Measurements from ENCODE around the gene LKAAEAR1. TPM values are rescaled to one million over a fixed set of nuclear protein-coding genes. Genes with fewer than 3 reads are reported as not detected.

LKAAEAR1 gene
- total and polyA plus RNA-seq, 2 of the 13 experiments (the other 11 are each of a cell fraction or from before 2014, with no cell fraction given) = not detected

- TF ChIP-seq ZNF704 (CRISPR knock-in tag; IDR thresholded peaks at IDR 0.05; ENCODE audit: borderline replicate concordance) (0 out of 2 replicates have a peak, but pooled peaks have one; percentile 11), THAP11 (CRISPR knock-in tag; IDR thresholded peaks at IDR 0.05) (peak; percentile 73), ZSCAN29 (CRISPR knock-in tag; conservative IDR thresholded peaks at IDR 0.05) (peak; percentile 73; the same call in 1 of the 2 replicates), RNF219 (CRISPR knock-in tag; IDR thresholded peaks at IDR 0.05) (no peak), ATF5 (CRISPR knock-in tag; IDR thresholded peaks at IDR 0.05; ENCODE audit: low read depth) (no peak), ZNF597 (CRISPR knock-in tag; IDR thresholded peaks at IDR 0.05) (0 out of 2 replicates have a peak, but pooled peaks have one; percentile 23), ZNF337 (CRISPR knock-in tag; IDR thresholded peaks at IDR 0.05; ENCODE audit: borderline replicate concordance, low read depth) (no peak; the same call in 1 of the 2 replicates), STAT5B (CRISPR knock-in tag; IDR thresholded peaks at IDR 0.05) (peak; percentile 38; the same call in 1 of the 2 replicates), RARA (CRISPR knock-in tag; IDR thresholded peaks at IDR 0.05) (peak; percentile 15; the same call in 1 of the 2 replicates), KDM2A (CRISPR knock-in tag; IDR thresholded peaks at IDR 0.05; ENCODE audit: borderline replicate concordance, low read depth) (peak; percentile 85; the same call in 1 of the 2 replicates), RXRA (CRISPR knock-in tag; IDR thresholded peaks at IDR 0.05) (0 out of 2 replicates have a peak, but pooled peaks have one; percentile 30), ZBTB20 (CRISPR knock-in tag; IDR thresholded peaks at IDR 0.05; ENCODE audit: borderline replicate concordance, low read depth) (no peak), ZBTB7A (CRISPR knock-in tag; IDR thresholded peaks at IDR 0.05) (peak; percentile 72; the same call in 1 of the 2 replicates), ZNF773 (CRISPR knock-in tag; IDR thresholded peaks at IDR 0.05; ENCODE audit: borderline replicate concordance) (no peak), ZNF558 (CRISPR knock-in tag; IDR thresholded peaks at IDR 0.05; ENCODE audit: borderline replicate concordance) (no peak), ZNF570 (CRISPR knock-in tag; IDR thresholded peaks at IDR 0.05; ENCODE audit: borderline replicate concordance) (no peak), ZNF446 (CRISPR knock-in tag; IDR thresholded peaks at IDR 0.05) (no peak; the same call in 1 of the 2 replicates), ZNF10 (CRISPR knock-in tag; IDR thresholded peaks at IDR 0.05; ENCODE audit: borderline replicate concordance, low read depth) (no peak), MED8 (CRISPR knock-in tag; IDR thresholded peaks at IDR 0.05; ENCODE audit: insufficient replicate concordance) (peak; percentile 60), FOXK2 (IDR thresholded peaks at IDR 0.05) (no peak), ZNF331 (CRISPR knock-in tag; IDR thresholded peaks at IDR 0.05) (peak; percentile 65)
Observed at GRCh38 chr20:64041040-64041780, 43.0 kb downstream of the LKAAEAR1 start (continued).

Measured in HepG2 (cell line).